Activated CD8-positive, alpha-beta memory T cell treated with anti-CD3 and anti-CD28 coated beads, Interleukin-2, amount 10 ng/mL, durations not matched to agents 7 days and 5 days (primary cell): ENCODE measurements around the gene STAT3. TPM values are rescaled to one million over a fixed set of nuclear protein-coding genes. Genes with fewer than 3 reads are reported as not detected.

ENCODE experiments used
- ATAC-seq: fragments of 150-1000 bp; cut with Tn5 transposase; one replicate; pipeline ENCODE4 v1.10.0; 2021; ENCODE audit warnings: moderate library complexity
- CTCF ChIA-PET: fragments of 350-600 bp; sonication (Branson Sonifier 250); formaldehyde crosslinking; loops from one replicate; lab custom pipeline; 2021; ENCODE audit warnings: antibody characterized with exemption; lab: Charles Lee
- DNase-seq: peaks from one replicate; pipeline ENCODE4 v3.0.0-alpha.2; 2020
- H3K27ac Mint-ChIP-seq: one replicate; pipeline ENCODE4 v1.8.0; 2021; ENCODE audit warnings: mild to moderate bottlenecking, mixed read lengths
- H3K27me3 Mint-ChIP-seq: one replicate; pipeline ENCODE4 v1.8.0; 2021; ENCODE audit warnings: mixed read lengths
- H3K36me3 Mint-ChIP-seq: one replicate; pipeline ENCODE4 v1.8.0; 2021; ENCODE audit warnings: mild to moderate bottlenecking, mixed read lengths
- H3K4me1 Mint-ChIP-seq: one replicate; pipeline ENCODE4 v1.8.0; 2021; ENCODE audit warnings: mixed read lengths
- H3K4me3 Mint-ChIP-seq: one replicate; pipeline ENCODE4 v1.8.0; 2021; ENCODE audit warnings: mild to moderate bottlenecking, moderate library complexity, mixed read lengths
- H3K9me3 Mint-ChIP-seq: one replicate; pipeline ENCODE4 v1.8.0; 2022; ENCODE audit warnings: low read depth, mixed read lengths
- total RNA-seq, 2 experiments: library from RNA; stranded (reverse); gene quantifications; one replicate each; pipeline ENCODE4 v1.2.3, GENCODE V29; 2021

Gene STAT3
- total RNA-seq, 2 experiments from 2014 or later: 90.5 to 97.6 TPM

DNA sequence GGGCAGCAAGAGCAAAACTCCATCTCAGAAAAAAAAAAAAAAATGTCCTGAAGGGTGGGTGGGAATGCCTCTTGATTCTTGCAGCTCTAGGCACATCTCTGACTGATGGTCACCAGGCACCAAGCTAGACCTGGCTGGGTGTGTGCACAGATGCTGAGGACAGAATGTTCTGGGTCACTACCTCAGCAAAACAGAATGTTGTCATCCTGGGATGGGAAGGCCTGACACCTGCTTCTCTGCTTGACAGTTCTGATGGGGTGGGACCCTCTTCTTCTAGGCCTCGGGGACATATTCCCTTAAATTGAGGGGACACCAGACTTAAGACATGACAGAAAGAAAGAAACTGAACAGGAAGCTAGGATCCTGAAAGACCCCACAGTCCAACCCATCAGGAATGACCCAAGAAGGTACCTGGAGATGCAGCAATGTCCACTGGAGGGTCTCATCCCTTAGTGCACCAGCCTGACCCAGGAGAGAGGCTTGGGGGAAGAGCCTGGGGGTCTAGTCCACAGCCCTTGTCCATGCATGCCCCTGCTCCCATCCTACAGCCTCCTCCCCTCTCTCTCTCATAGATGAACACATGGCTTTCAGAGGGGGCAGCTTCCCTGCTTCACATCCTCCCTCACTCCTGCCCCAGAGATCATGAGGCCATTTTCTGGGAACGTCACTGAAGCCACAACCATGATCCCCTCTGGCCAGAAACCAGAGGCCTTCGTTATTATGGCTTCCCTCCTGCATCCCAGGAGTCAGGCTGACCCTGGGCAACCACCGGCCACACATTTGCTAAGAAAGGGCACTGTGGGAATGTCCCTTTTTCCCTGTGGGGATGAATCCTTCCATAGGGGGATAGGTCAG is 108.2 kb downstream of the STAT3 start:
- CTCF ChIA-PET: interaction anchor here (0.9 to 3.5 kb wide), 2 partner anchors 8 to 58 kb away, joined by 4 to 17 read pairs; partner anchors contain the start of gene STAT5A

DNA sequence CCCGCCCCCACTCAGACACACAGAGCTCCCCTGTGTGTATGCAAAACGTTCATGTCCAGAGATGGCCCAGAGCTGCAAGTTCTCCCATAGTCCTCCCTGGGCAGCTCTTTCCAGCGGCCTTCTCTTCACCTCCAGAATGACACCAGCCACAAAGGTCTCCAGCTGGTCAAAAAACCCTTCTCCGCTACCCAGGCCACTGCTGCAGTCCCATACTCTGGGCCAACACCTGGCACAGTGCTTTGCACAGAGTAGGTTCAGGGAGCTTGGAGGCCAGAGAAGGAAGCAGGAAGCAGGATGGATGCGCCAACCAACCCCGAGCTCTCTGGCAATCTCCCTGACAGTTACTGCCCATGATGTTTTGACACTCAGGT is 110.9 kb downstream of the STAT3 start:
- CTCF ChIA-PET: interaction anchor here (1.0 to 3.5 kb wide), 6 partner anchors 10 to 129 kb away, joined by 3 to 17 read pairs (median 6); partner anchors contain the start of gene STAT5A
- Mint-ChIP-seq H3K27ac (peak overlapping the region; percentile 77), H3K4me3 (peak overlapping the region; percentile 66), H3K27me3 (no peaks in the 10 kb centered on the region), H3K4me1 (peaks cover 37% of the 10 kb centered on the region), H3K36me3 (peaks cover 8% of the 10 kb centered on the region), H3K9me3 (no peaks in the 10 kb centered on the region)
- no peak for ATAC-seq
- no peak for DNase-seq

More for the DNA sequence above, 108.2 kb downstream of the STAT3 start:
- Mint-ChIP-seq H3K36me3 (peaks cover 4% of the 10 kb centered on the region), H3K9me3 (no peaks in the 10 kb centered on the region), H3K4me3 (no peak overlapping the region), H3K27ac (no peak overlapping the region), H3K27me3 (no peaks in the 10 kb centered on the region), H3K4me1 (peaks cover 22% of the 10 kb centered on the region)
- ATAC-seq: no peak
- peak; percentile 37 for DNase-seq

GRCh38 chr17:42276609-42277341 is 111.5 kb downstream of the STAT3 start:
- Mint-ChIP-seq H3K27me3 (no peaks in the 10 kb centered on the region), H3K27ac (peak overlapping the region; percentile 77), H3K4me3 (peak overlapping the region; percentile 66), H3K9me3 (no peaks in the 10 kb centered on the region), H3K4me1 (peaks cover 42% of the 10 kb centered on the region), H3K36me3 (peaks cover 8% of the 10 kb centered on the region)
- DNase-seq (no peak), ATAC-seq (no peak)
- CTCF ChIA-PET: interaction anchor here (1.0 to 3.5 kb wide), 7 partner anchors 10 to 129 kb away, joined by 3 to 17 read pairs (median 6); partner anchors contain the start of gene STAT5A

DNA sequence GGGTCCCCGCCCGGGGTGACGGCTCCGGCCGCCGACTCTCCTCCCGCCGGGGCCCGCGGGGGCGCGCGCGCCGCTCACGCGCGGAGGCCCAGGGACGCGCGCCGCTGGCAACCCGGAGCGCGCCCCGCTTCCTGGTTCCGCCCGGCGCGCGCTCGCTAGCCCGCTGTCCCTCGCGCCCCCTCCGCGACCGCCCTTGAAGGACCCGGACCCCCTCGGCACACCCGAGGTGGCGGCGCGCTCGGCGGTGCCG is 112.0 kb downstream of the STAT3 start, which contains the start of gene STAT5B:
STAT5B (minus strand) TSS at position 33 of the 250 bp plus-strand sequence. CDS start 44,264 bp downstream, outside the sequence.
- Mint-ChIP-seq H3K36me3 (peaks cover 8% of the 10 kb centered on the region), H3K27me3 (no peaks in the 10 kb centered on the region), H3K4me1 (peaks cover 47% of the 10 kb centered on the region), H3K9me3 (no peaks in the 10 kb centered on the region), H3K4me3 (peak within 1 kb of the TSS; percentile 98), H3K27ac (peak within 1 kb of the TSS; percentile 91)
- CTCF ChIA-PET: interaction anchor here (3.0 to 3.2 kb wide), 2 partner anchors 29 to 54 kb away, joined by 11 to 17 read pairs; no protein-coding TSS in a partner anchor
- DNase-seq (peak; percentile 78), ATAC-seq (peak; percentile 75)

GRCh38 chr17:42275527-42276358 is 112.5 kb downstream of the STAT3 start:
- ATAC-seq (peak; percentile 62), DNase-seq (peak; percentile 60)
- Mint-ChIP-seq H3K36me3 (peaks cover 8% of the 10 kb centered on the region), H3K4me3 (peak overlapping the region; percentile 98), H3K4me1 (peaks cover 53% of the 10 kb centered on the region), H3K27ac (peak overlapping the region; percentile 91), H3K27me3 (no peaks in the 10 kb centered on the region), H3K9me3 (no peaks in the 10 kb centered on the region)
- CTCF ChIA-PET: interaction anchor here (0.8 to 3.2 kb wide), 11 partner anchors 8 to 345 kb away, joined by 3 to 17 read pairs (median 4); partner anchors contain the start of gene ODAD4

DNA sequence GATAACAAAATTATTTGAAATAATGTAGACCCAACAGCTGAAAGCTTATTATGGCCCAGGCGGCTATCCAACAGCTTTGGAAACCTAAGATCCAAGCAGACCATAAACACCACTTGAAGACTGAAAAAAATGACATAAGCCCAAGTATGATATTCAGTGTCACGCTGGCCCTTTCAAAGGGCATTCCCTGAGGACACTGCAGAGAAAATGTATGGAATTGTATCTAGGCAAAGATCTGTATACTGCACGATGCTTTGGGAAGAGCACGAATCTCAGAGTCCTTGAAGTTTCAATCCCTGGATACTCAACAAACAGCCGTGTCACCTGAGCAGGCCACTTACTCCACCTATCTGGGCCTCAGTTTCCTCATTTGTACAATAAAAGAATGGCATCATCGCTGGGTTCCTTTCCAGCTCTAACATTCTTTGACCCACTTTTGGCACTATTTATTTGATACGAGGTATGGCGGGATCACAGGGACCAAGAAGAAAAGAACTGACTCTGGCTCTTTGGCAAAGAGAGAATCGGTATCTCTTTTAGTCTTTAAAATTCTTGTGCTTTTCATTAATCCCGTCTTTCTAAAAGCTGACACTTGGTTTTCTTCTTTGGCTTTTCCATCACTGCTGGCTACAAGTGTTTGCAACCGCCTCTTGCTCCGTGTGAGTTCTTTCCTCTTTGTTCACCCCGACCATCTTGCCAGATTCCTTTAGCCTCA is 113.3 kb downstream of the STAT3 start:
- H3K36me3 Mint-ChIP-seq: peaks cover 10% of the 10 kb centered on the region
- no peaks in the 10 kb centered on the region for H3K27me3 Mint-ChIP-seq
- no peak for DNase-seq
- CTCF ChIA-PET: interaction anchor here (0.6 to 3.2 kb wide), 15 partner anchors 8 to 344 kb away, joined by 3 to 17 read pairs (median 4); partner anchors contain the start of gene ODAD4
- peak overlapping the region; percentile 91 for H3K27ac Mint-ChIP-seq
- H3K9me3 Mint-ChIP-seq: no peaks in the 10 kb centered on the region
- H3K4me3 Mint-ChIP-seq: peak overlapping the region; percentile 98
- ATAC-seq: no peak
- peaks cover 58% of the 10 kb centered on the region for H3K4me1 Mint-ChIP-seq

- ATAC-seq (no peak), DNase-seq (no peak)
- H3K27ac Mint-ChIP-seq: peak overlapping the region; percentile 91
- H3K36me3 Mint-ChIP-seq: peaks cover 11% of the 10 kb centered on the region
- H3K27me3 Mint-ChIP-seq: no peaks in the 10 kb centered on the region
- H3K9me3 Mint-ChIP-seq: no peaks in the 10 kb centered on the region
- H3K4me1 Mint-ChIP-seq: peaks cover 64% of the 10 kb centered on the region
- CTCF ChIA-PET: interaction anchor here (0.6 to 3.2 kb wide), 9 partner anchors 24 to 253 kb away, joined by 3 to 17 read pairs (median 4); no protein-coding TSS in a partner anchor
- peak overlapping the region; percentile 98 for H3K4me3 Mint-ChIP-seq
Observed at GRCh38 chr17:42274253-42274542, 114.0 kb downstream of the STAT3 start.

DNA sequence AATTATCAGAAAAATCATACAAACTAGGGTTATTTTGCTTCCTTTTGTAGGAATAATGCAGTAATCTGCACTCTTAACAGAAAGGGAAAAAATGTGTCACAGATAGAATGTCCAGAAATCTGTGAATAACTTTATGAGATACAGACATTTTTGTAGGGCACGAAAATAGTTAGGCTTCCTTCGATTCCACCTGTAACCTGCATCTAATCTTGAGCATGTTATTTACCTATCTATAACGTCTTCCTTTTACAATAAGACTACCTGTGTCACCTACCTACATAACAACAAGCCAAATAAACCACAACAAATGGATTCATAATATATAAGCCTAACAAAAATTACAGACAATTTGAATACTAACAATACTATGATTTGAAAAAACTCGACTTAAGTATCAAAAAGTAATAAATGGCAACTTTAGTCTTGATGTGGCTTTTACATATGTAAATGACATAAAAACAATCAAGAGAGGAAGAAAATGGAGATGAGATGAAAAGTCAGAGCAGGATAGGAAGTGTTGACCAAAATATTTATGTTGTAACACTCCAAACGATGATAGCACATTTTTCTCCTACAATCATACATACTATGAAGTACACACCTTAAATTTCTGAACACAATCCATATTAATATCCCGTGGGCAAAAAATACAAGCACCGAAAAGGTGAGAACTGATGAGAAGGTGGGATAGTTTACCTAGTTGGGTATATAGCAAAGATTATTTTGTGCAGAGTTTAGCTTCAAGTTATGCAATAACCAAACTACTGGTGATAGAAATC is 114.6 kb downstream of the STAT3 start:
- peaks cover 11% of the 10 kb centered on the region for H3K36me3 Mint-ChIP-seq
- H3K27me3 Mint-ChIP-seq: no peaks in the 10 kb centered on the region
- H3K4me1 Mint-ChIP-seq: peaks cover 66% of the 10 kb centered on the region
- peak overlapping the region; percentile 98 for H3K4me3 Mint-ChIP-seq
- no peaks in the 10 kb centered on the region for H3K9me3 Mint-ChIP-seq
- no peak for DNase-seq
- H3K27ac Mint-ChIP-seq: peak overlapping the region; percentile 91
- CTCF ChIA-PET: interaction anchor here (0.6 to 3.2 kb wide), 8 partner anchors 23 to 168 kb away, joined by 3 to 17 read pairs (median 4); no protein-coding TSS in a partner anchor
- no peak for ATAC-seq

- Mint-ChIP-seq H3K9me3 (no peaks in the 10 kb centered on the region), H3K27ac (peak overlapping the region; percentile 91), H3K36me3 (peaks cover 11% of the 10 kb centered on the region), H3K27me3 (no peaks in the 10 kb centered on the region), H3K4me1 (peaks cover 68% of the 10 kb centered on the region), H3K4me3 (peak overlapping the region; percentile 72)
- ATAC-seq (no peak), DNase-seq (no peak)
- CTCF ChIA-PET: interaction anchor here (0.5 to 0.8 kb wide), 3 partner anchors 22 to 134 kb away, joined by 3 to 5 read pairs (median 3); no protein-coding TSS in a partner anchor
Observed at GRCh38 chr17:42272162-42272907, 115.9 kb downstream of the STAT3 start.

GRCh38 chr17:42271779-42272035 is 116.5 kb downstream of the STAT3 start:
- H3K9me3 Mint-ChIP-seq: no peaks in the 10 kb centered on the region

More at GRCh38 chr17:42271779-42272035, 116.5 kb downstream of the STAT3 start:
- Mint-ChIP-seq H3K4me1 (peaks cover 68% of the 10 kb centered on the region), H3K27me3 (no peaks in the 10 kb centered on the region), H3K27ac (peak overlapping the region; percentile 91), H3K36me3 (peaks cover 16% of the 10 kb centered on the region), H3K4me3 (peak overlapping the region; percentile 72)
- ATAC-seq (no peak), DNase-seq (no peak)
- CTCF ChIA-PET: interaction anchor here (0.8 to 2.8 kb wide), 3 partner anchors 21 to 50 kb away, joined by 5 to 11 read pairs (median 5); no protein-coding TSS in a partner anchor
